ENCODE results near the gene CDC7.
A peak's percentile ranks its signal among the peaks of the same experiment; 100 is the strongest.

Gene CDC7

DNA sequence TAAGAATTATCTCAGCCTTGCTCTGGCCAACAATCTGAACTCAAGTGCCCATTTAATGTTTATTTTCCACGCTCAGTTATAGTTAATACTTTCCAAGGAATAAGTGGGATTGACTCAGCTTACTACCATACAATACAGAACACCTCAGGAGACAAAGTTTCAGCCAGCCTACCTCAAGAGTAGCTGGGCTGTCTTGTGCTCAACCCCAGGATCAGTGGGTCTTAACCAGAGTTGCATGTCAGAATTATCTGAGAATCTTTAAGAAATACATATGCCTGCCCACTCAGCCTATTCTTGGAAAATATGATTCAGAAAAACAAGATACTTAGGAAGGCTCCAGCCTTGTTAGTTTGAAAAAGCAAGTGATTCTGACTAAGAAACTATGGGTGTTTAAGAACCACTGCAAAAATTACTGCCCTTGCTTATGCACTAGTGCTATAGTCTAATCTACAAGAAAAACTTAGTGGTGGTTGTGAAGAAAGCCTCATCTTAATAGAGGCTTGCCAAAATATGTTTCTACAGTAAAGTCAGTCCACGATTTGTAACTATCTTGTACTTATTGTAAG is 20.4 kb downstream of the CDC7 start:
- TF ChIP-seq, protein P1, sequence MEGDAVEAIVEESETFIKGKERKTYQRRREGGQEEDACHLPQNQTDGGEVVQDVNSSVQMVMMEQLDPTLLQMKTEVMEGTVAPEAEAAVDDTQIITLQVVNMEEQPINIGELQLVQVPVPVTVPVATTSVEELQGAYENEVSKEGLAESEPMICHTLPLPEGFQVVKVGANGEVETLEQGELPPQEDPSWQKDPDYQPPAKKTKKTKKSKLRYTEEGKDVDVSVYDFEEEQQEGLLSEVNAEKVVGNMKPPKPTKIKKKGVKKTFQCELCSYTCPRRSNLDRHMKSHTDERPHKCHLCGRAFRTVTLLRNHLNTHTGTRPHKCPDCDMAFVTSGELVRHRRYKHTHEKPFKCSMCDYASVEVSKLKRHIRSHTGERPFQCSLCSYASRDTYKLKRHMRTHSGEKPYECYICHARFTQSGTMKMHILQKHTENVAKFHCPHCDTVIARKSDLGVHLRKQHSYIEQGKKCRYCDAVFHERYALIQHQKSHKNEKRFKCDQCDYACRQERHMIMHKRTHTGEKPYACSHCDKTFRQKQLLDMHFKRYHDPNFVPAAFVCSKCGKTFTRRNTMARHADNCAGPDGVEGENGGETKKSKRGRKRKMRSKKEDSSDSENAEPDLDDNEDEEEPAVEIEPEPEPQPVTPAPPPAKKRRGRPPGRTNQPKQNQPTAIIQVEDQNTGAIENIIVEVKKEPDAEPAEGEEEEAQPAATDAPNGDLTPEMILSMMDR (IDR thresholded peaks at IDR 0.05; ENCODE audit: control insufficient read depth, extremely low read depth, insufficient read depth): no peak
- H3K4me3 ChIP-seq (ENCODE audit: low read depth, low read length): no peak overlapping the region
- no peak for DNase-seq (ENCODE audit: low read depth)

DNA sequence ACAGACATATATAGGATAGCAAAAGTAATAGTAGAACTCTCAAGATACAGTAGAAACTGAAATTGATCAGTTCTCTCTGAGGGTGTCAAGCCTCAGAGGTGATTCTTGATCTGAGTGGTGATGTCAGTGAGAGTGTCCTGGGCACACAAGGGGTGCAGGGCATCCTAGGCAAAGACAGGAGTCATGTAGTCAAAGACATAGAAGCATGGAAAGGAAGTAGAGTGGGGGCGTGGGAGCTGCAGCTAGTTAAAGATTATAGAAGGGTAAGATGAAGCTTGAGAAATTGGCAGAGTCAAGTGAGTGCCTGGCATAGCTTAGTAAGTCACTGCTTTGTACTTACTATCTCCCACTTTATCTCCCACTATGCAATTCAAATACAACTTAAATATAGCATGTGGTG is 22.8 kb downstream of the CDC7 start:
- no peak overlapping the region for H3K4me3 ChIP-seq (ENCODE audit: low read depth, low read length)
- no peak for DNase-seq (ENCODE audit: low read depth)
- TF ChIP-seq, protein P1 (IDR thresholded peaks at IDR 0.05; ENCODE audit: control insufficient read depth, extremely low read depth, insufficient read depth): no peak

DNA sequence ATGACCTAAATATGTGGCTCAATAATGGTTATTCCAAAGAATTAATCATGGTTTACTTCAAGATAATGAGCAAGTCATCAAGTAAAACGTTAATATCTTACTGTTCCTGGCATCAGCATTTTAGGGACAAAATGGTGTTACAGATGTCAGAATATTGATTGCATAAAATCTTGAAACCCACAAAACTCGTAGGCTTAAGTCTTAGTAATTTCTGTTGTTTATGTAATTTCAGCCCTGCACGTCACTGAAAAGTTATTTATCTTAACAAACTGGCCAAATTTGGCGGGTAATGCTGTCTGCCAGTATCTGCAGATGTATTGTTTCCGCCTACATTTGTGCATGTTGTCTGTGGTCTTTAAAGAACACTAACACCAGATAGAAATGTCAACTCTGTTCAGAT is 25.8 kb downstream of the CDC7 start:
- no peak for DNase-seq (ENCODE audit: low read depth)
- no peak overlapping the region for H3K4me3 ChIP-seq (ENCODE audit: low read depth, low read length)
- TF ChIP-seq, protein P1 (IDR thresholded peaks at IDR 0.05; ENCODE audit: control insufficient read depth, extremely low read depth, insufficient read depth): no peak

DNA sequence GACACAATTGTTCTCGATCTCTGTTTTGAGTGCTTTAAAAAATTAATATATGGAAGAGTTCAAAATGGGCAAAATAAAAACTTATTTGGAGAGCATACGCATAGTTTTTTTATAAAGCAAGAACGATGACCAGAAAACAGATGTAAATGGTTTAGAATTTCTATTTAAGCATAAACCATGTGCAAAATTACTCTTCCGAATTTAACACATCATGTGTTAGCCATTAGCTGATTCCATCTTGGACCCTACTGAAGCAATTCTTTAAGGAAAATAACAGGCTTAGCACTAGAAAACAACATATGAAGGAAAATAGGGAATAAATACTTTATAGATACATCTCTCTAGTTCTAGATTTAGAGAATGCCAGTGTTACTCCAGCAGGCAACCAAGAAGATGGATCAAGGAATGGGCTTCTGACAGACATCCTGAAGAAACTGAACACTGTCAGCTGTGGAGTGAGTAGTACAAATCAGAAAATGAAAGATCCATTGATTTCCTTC is 26.7 kb downstream of the CDC7 start:
- no peak for DNase-seq (ENCODE audit: low read depth)
- no peak overlapping the region for H3K4me3 ChIP-seq (ENCODE audit: low read depth, low read length)
- TF ChIP-seq, protein P1 (IDR thresholded peaks at IDR 0.05; ENCODE audit: control insufficient read depth, extremely low read depth, insufficient read depth): no peak

DNA sequence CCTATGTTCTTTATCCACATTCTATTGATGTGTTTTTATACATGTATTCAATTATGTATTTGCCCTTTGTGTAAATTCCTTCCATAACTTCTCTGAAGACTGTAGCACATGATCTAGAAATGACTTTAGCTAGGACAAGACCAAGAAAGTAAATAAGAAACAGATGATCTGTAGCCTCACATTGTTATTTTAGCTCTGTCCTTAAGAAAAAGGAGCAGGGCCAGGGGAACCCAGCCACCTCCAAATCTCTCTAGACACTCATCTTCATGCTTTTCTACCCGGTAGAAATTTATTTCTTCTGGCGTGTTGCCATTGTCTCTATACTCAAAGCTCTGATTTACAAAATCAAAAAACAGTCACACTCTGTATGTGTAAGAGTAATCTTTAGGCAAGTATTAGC is 27.1 kb downstream of the CDC7 start:
- H3K4me3 ChIP-seq (ENCODE audit: low read depth, low read length): no peak overlapping the region
- TF ChIP-seq, protein P1 (IDR thresholded peaks at IDR 0.05; ENCODE audit: control insufficient read depth, extremely low read depth, insufficient read depth): no peak
- no peak for DNase-seq (ENCODE audit: low read depth)

DNA sequence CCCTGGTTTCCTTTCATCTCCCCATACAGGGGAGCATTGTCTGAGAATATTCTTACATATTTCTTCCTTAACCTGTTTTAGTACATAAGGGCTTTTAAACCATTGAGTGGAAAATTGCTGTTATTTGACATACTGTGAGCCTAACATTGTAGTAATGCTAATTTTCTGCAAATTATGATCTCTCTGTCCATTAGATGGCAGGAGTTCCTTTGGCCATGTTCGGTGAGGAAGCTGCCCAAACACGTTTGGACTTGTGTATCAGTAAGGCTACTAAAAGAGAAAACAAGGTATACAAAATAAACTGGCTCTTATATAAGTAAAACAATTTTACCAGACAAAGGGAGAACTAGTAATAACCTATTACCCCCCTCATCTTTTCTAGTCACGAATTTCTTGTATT is 29.2 kb downstream of the CDC7 start:
- TF ChIP-seq, protein P1 (IDR thresholded peaks at IDR 0.05; ENCODE audit: control insufficient read depth, extremely low read depth, insufficient read depth): peak; percentile 64
- H3K4me3 ChIP-seq (ENCODE audit: low read depth, low read length): no peak overlapping the region
- DNase-seq (ENCODE audit: low read depth): peak; percentile 30

All from LNCaP clone FGC (cell line).